PC-9 (cell line): ENCODE data around the gene TCEA3.

Source experiments
- CTCF ChIP-seq: fragments of 200-600 bp; sonication (generic); conservative IDR thresholded peaks from 2 replicates; pipeline ENCODE4 v1.6.1; 2017; ENCODE audit warnings: mixed run types, antibody characterized with exemption, mild to moderate bottlenecking, moderate library complexity
- EZH2 ChIP-seq: fragments of 200-600 bp; sonication (generic); IDR thresholded peaks from 2 replicates; pipeline ENCODE4 v1.8.0; 2017; ENCODE audit warnings: antibody characterized with exemption, low read depth

- TF ChIP-seq CTCF = no peak
- TF ChIP-seq EZH2 = no peak
Observed at GRCh38 chr1:23426828-23427227, 2.3 kb upstream of the TCEA3 start.
